Hematopoietic multipotent progenitor cell treated with erythropoietin and hydrocortisone succinate and interleukin-3 and kit ligand, for 6 days (in vitro differentiated cells): ENCODE data around the gene SFI1.

Source experiments
- DNase-seq: peaks from one replicate; pipeline ENCODE4 v3.0.0-alpha.2; 2015

Gene SFI1

DNA sequence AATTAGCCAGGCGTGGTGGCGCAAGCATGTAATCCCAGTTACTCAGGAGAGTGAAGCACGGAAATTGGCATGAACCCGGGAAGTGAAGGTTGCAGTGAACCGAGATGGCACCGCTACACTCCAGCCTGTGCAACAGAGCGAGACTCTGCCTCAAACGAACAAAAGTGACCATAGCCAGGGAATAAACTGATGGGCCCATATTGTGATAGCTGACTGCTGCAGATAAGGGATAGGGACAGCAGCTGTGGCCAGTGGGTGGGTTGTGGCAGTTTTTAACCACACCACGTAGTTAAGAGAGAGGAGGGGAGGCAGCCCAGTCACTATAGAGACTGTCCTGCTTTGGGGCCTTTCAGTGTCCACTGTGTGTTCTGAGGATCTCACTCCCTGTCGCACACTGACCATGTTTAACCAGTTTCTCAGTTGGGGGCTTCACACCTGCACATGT lies 106.8 kb downstream of the SFI1 start:
- peak; percentile 88 for DNase-seq

DNA sequence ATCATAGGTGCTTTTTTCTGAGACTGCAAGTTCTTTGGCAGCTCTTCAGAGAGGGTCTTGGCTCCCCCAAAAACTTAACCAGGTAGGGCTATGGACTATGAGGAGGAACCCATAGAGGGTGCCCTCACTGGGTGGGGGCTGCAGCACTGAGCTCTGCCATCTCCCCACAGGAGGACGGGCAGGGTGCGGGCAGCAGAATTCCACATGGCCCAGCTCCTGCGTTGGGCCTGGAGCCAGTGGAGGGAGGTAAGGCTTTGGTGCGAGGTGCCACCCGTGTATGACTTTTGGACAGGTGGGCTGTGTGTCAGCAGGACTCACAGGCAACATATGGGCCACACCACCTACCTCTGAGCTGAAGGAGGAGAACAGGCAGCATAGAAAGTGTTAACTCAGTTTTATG lies 107.2 kb downstream of the SFI1 start:
- DNase-seq: no peak

DNA sequence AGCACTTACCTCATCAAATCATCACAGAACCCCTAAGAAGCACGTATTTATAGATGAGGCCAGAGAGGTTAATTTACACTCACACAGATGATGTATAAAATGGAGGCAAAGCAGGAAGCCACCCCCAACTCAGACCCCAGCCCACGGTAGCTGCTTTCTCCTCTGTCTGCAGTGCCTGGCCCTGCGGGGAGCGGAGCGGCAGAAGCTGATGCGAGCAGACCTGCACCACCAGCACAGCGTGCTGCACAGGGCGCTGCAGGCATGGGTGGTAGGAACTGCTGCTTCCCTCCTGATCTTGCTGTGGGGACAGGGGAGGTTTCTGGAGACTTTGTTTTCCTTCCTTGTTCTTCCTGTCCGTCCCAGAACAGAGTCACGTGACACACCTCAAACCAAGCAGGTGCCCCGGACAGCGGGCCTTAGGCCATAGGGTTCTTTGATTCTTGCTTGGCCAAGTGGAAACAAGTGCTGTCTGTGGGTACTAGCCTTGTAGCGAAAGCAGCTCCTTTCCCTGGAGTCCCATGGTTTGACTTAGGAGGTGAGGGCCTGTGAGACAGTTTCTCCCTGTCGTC lies 107.9 kb downstream of the SFI1 start:
- DNase-seq: no peak

DNA sequence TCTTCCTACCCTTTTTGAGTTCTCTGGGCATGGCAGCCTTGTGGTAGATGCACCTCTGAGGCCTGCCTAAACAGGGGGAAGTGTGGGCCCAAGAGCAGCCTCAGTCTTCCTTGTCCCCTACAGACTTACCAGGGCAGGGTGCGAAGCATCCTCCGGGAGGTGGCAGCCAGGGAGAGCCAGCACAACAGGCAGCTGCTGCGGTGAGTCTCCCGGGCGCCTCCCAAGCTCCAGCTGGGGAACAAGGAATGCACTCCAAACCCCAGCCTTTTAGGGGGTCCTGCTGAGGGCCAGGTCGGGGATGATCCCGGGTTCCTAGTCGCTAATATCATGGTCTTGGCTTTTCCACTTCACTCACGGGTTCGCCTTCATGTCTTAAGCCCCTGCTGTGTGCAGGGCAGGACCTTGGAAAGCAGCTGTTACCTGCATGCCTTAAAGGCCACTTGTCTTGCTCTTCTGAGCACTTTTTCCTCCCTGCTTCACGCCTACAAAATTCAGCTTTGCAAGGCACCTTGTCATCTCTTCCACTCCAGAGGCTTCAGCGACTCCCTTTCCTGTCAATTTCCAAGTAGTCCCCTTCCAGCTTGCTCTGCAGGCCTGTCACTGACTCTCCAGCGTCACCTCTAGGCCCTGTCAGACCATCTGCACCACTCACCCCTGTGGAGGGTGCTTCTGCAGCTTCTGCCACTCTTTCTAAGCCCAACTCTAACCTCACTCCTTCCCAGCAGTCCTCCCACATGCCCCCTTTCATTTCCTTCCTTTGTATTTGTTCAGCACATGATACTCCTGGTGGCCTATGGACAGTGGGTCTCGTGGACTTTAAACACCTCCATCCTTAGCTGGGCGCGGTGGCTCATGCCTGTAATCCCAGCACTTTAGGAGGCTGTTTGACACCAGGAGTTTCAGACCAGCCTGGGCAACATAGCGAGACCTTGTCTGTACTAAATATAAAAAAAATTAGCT lies 108.7 kb downstream of the SFI1 start:
- DNase-seq: no peak

DNA sequence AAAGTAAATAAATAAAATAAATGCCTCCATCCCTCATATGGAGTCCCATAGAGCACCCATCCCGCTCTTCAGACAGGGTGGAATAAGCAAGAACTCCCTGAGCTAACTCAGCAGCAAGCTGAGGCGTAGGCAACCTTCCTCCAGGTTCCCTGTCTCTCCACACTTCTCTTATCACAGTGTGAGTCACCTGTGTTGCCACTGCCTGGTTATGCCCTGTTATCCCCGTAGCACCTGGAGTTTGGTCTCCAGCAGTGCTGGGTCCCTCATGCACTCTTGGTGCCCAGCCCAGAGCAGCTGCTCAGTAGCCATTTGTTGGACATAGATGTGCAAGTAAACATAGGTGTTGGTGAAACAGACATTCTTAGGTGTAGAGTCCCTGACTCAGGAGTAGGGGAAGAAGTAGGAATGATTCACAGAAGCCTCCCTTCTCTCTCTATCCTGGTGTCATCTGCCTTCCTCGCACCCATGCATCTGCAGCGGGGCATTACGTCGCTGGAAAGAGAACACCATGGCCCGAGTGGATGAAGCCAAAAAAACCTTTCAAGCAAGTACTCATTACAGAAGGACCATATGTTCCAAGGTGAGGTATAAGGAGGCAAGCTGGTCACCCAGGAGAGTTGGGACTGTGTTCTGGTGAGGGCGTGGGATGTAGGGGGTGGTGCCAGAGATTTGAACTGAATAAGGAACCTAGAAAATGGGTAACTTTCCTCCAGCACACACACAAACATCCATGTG lies 109.7 kb downstream of the SFI1 start:
- no peak for DNase-seq

DNA sequence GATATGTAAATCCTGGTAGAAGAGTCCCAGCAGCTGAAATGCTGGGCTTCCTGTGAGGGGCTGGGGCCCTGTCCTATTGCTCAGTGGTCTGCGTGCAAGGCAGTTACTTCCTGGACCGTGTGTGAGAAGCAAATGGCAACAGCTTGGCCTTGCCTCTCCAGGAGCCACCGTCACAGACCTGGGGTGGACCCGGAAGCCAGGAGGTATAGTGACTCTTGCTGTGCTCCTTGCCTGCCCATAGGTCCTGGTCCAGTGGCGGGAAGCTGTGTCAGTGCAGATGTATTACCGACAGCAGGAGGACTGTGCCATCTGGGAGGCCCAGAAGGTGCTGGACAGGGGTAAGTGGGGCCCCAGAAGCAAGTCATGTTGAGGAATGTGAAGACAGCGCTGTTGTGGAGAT lies 111.4 kb downstream of the SFI1 start:
- no peak for DNase-seq

DNA sequence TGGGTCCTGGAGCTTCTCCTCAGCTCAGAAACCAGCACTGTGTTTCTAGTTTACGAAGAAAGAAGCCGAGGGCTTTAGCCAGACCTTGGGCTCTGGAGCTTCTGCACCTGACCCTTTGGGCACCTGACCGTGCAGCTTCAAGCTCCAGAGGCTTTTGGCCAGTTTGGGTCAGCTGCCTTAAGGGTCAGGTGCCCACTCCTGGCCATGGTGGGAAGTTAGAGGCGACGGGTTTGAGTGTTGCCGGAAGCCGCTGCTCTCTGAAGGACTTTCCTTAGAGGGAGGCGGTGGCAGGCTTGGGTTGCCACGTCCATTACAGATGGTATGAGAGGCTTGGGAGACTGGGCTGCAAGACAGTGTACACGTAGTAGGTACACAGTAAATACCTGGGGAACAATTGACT lies 113.4 kb downstream of the SFI1 start:
- no peak for DNase-seq

DNA sequence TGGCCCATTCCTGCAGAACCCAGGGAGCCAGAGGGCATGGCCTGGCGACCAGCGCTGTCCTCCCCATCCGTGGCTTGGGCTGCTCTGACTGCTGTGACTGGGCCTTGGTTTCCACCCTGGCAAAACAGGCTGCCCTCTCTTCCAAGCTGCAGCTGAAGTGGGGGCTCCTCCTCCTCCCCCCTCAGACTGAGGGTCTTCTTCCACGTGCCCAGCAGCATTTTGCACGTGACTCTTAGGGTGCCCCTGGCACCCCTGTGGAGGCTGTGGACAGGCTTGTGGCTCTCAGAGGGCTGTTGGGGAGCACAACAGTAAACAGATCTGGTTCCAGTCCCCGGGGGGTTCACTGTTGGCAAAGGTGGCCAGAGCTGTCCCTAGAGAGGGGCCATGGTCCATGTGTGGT lies 114.3 kb downstream of the SFI1 start:
- DNase-seq: no peak

DNA sequence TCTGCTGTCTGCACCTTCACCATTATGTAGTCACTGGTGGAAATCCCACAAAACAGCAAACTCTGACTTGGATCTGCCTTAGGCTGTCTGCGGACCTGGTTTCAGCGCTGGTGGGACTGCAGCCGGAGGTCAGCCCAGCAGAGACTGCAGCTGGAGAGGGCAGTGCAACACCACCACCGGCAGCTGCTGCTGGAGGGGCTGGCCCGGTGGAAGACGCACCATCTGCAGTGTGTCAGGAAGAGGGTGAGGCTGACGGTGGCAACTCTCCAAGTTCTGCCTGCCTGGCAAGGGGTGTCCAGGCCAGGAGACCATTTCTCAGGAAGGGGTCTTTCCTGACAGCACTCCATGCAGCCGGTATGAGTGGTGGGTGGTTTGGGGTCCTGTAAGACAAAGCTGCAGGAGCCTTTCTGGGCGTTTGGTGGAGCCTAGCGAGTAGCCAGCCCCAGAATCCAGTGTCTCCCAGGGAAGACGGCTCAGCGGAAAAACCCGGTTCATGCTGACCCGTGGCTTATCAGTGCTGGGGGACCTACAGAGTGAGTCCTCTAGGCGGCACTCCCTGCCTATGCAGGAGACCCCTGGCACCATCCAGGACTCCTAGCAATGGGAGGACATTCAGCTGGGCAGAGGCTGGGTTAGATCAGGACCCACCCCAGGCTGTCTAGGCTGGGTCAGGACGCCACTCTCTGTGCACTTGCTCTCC lies 114.9 kb downstream of the SFI1 start:
- DNase-seq: no peak

DNA sequence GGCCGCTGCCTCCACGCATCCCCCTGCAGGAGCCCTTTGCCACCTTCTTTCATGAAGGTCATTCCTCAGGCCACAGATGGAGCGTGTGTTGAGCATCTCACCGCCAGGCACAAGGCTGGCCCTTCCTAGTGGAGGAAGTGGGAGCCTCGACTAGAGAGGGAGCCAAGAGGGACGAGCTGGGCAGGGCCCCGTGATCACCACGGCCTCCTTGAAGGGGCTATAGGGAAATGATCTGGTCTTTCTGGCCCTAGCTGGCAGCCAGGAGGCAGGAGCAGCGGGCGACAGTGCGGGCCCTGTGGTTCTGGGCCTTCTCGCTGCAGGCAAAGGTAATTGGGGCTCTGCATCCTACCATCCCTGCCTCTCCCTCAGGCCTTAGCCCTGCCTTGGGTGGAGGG lies 116.6 kb downstream of the SFI1 start:
- no peak for DNase-seq

DNA sequence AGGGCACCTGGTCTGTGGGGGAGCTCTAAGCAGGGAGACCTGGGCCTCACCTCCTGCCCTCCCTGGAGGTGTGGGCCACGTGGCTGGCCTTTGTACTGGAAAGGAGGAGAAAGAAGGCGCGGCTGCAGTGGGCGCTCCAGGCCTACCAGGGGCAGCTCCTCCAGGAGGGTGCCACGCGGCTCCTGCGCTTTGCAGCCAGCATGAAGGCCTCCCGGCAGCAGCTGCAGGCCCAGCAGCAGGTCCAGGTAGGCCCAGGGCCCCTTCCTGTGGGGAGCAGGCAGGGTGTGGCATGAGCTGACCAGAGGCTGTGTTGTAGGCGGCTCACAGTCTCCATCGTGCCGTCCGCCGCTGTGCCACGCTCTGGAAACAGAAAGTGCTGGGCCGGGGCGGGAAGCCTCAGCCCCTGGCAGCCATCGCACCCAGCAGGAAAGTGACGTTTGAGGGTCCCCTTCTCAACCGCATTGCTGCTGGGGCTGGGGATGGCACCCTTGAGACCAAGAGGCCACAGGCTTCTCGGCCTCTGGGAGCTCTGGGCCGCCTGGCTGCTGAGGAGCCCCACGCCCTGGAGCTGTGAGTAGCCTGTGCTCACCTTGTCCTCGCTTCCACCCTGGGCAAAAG lies 117.1 kb downstream of the SFI1 start:
- no peak for DNase-seq

DNA sequence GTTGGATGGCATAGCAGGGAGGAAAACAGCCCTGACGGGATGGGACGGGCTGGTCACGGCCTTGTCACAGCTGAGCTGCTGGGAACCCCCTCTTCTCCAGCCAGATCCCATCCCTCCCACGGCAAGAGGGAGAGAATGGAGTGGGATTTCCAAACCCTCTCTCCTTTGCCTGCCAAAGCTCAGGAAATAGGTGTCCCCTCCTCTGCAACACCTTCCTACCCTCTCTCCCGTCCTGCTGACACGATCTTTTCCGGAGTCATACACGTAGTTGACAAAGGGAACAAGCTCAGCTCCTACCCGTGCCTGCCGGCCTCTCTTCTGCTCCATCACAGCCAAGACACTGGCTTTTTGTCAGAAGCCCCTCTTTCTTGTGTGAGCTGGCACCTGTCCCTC lies 117.6 kb downstream of the SFI1 start:
- no peak for DNase-seq

DNA sequence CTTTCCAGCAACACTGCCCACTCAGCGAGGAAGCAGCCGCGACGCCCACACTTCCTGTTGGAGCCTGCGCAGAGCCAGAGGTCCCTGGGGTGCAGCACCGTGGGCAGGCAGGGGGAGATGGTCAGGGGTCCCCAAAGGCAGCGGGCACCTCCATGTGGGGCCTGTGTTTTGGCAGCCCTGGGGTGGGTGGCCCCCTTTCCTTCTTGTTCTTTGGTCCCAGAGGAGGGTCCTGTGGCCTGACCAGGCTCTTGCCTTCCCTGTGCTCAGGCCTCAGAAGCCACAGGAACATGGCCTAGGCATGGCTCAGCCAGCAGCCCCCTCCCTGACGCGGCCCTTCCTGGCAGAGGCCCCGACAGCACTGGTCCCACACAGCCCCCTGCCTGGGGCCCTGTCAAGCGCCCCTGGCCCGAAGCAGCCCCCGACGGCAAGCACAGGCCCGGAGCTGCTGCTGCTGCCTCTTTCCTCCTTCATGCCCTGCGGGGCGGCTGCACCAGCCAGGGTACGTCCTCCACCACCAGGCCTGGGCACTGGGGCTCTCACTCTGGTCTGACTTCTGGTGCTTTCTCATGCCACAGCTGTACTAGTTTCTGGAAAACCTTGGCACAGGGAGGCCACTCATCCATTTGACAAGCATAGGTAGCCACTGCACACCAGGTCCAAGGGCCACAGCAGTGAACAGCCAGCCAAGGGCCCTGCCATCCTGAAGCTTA lies 118.6 kb downstream of the SFI1 start:
- no peak for DNase-seq

DNA sequence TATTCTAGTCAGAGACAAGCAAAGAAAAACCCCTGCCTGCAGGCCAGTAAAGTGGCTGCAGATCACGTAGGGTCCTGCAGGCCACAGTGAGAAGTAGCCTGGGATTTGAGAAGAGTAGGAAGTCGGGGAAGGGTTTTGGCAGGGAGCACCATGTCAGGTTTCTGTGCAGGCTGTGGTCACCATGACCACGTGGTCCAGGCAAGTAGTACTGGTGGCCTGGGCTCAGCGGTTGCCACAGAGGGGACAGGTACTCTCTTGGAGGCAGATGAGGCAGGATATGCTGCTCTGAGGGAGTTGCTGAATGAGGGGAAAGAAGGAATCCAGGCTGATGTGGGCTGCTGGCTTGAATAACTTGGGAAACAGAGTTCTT lies 119.1 kb downstream of the SFI1 start:
- DNase-seq: no peak

DNA sequence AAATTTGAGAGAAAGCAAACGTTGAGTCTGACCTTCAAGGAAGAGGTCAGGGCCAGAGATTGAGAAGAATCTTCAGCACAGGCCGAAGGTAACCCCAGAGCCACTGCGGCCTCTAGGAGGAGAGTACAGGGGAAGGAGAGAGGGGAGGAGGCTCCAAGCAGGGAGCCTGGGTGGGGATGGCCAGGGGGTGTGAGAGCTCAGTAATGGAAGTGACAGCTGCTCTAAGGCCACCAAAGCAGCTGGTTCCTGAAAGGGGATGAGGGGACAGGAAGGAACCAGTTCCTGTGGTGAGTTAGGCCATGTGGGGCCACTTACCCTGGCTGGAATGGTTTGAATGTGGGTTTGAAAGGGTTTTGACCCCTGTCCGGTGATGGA lies 119.6 kb downstream of the SFI1 start:
- no peak for DNase-seq

DNA sequence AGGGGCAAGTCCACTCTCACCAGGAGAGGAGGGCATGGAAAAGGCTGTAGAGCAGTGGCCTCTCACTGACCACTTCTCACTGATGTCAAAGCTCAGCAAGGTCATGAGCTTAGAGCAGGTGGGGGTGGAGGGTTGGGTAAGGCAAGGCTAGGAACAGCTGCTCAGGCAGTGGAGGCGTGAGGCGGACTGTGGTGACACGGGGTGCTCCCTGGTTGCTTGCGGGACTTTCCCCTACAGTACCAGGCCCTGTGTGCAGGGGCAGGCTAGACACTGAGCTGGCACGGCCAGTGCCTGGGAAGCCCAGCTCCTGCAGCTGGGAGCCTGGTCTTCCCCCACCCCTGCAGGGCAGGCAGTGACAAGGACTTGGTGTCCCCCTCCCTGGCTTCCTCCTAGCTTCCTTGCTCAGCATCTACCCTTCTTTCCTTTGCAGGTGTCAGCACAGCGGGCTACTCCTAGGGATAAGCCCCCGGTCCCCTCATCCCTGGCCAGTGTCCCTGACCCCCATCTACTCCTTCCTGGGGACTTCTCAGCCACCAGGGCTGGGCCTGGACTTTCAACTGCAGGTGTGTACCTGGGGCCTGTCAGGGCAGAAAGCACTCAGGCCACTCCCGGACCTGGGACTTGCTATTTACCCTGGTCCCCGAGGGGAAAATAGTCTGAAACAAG lies 120.1 kb downstream of the SFI1 start:
- DNase-seq: no peak

DNA sequence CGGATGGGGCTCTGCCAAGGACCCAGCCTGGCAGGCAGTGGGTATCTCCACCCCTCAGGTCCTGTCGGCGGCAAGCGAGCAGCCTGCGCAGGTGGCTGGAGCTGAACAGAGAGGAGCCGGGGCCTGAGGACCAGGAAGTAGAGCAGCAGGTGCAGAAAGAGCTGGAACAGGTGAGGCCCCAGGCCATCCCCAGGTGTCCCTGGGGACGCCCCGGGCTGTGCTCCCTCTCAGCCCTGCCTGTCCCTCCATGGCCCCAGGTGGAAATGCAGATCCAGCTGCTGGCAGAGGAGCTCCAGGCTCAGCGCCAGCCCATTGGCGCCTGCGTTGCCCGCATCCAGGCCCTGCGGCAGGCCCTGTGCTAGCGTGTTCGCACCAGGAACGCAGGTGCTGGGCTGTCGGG lies 121.7 kb downstream of the SFI1 start:
- no peak for DNase-seq

DNA sequence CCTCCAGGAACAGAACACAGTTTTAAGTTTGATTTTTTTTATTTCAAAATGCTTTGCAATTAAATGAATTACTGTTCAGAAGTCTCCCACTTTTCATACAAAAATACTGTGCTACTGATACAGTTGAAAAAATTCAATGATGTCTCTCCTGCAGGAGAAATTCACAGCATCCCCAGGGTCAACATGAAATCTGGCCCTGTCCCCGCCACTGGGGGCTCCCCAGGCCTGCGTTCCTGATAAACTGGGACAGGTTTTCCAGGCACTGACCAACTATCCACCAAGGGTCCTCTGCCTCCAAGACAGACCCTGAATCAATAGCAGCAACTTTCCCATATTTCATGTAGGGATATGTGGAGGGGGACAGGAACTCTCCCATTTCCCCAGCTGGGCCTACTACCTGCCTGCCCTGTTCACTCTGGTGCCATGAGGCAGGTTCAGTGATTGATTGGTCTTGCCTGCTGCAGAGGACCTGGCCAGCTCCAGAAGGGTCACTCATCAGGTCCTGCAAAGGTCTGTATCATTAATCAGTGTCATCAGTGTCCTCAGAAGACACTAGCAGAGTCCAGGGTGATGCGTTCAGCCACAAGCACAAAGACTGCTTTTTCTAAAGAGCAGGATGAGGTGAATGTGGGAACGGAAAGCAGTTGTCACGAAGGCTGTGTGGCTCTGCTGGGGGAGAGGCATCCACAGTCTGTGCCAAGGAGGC lies 122.3 kb downstream of the SFI1 start:
- DNase-seq: no peak

DNA sequence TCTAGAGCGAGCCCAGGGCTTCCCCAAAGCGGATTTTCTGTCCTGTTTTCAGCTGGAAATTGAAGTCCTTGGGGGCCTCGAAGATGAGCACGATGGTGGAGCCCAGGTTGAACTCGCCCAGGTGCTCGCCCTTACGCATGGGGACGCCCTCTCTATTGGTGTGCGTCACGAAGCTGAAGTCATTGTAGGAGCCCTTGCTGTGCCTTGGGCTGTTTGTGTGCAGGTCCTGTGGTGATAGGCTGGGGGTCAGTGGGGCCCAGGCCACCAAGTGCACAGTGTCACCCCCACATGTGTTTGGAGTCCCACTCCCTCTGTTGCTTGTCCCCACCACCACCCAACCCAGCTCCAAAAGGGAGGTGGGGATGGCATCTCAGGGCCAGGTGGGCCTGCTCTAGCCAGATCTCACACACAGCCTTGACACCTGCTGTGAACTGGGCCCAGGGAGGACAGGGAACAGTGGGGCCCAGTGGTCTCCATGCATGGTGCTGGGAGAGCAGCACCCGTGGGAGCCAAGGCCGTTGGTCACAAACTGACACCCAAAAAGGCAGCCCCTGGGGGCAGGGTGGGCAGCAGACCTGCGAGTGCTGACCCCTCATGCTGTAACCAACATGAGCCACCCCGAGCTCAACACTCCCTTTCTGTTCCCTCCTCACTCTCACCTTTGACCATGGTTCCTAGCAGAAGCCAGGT lies 123.4 kb downstream of the SFI1 start:
- no peak for DNase-seq

DNA sequence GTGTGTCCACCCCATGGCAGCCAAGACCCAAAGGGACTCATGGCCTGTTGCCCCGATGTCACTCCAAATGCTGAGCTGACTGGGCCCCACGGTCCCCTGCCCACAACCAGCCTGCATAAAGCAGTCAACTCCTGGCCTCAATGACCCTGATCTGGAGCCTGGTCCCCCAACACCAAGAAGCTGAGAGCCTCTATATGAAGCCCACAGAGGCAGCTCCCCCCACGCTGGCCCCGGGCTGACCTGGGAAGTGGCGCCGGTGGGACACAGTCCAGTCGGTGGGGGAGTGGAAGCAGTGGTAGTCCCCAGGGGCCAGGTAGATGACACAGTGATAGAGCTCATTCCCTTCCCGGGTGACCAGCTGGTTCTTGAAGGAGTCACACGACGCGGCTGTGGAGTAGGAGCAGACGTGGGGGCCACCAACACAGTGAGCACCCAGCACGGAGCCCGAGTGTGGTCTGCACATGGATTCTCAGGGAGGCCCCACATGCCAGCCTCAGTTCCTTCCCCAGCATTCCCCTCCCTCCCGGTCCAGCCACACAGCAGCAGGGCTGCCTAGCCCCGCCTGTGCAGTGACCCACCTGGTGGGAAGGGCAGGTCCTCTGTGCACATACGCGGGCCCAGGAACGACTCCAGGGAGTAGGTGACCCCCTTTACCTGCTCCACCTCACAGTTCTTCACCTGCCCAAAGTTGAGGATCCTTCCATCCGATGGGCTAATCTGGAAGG lies 124.6 kb downstream of the SFI1 start:
- DNase-seq: no peak
